Uterus (tissue), 2 donors: ENCODE results near the gene EPB41L2.

ENCODE experiments used
- CTCF ChIP-seq, 4 experiments: fragments of 200-600 bp in 2 of 4; fragments of 450-650 bp in 2 of 4; sonication (generic) in 2 of 4; IDR thresholded peaks; one replicate each; pipeline ENCODE4 v1.5.1; 2016 to 2019; ENCODE audit warnings: antibody characterized with exemption in 4 of 4, mild to moderate bottlenecking in 2 of 4, moderate library complexity in 1 of 4
- POLR2A ChIP-seq, 2 donors: fragments of 450-650 bp; IDR thresholded peaks; one replicate each; pipeline ENCODE4 v1.6.1; 2016; ENCODE audit warnings: antibody characterized with exemption in 2 of 2, mild to moderate bottlenecking in 1 of 2, moderate library complexity in 1 of 2

- TF ChIP-seq POLR2A (IDR thresholded peaks at IDR 0.05) (no peak), CTCF (IDR thresholded peaks at IDR 0.05) (no peak)
Observed at GRCh38 chr6:130978660-130979396, 84.2 kb downstream of the EPB41L2 start.
